Measurements from ENCODE around the gene BTG2.

The BTG2 gene

DNA sequence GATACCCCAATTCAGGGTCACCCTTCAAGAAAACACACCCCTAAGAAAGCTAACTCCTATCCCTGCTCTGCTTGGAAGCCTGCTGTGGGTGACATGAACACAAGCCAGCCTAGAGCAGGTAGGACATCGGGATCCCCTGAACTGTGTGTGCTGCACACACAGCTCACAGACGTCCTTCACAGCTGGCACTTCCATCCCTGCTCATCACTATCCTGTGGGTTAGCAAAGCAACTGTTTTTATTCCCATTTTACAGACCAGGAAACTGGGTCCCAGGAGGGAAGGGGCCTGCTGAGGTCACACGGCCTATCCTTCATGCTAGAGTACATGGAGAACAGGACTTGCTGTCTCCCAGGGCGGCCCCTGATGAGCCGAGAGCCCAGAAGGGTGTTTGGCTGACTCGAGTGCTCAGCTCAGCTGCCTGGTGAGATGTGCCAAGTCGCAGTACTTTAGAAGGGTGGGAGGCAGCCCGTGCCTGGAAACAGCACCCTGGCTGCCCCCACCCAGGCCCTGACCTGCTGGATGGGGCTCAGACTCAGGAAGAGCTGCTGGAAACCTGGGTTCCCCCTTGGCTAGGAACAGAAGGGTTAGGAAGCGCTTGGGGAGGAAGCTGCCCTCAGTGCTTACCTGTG is 28.3 kb upstream of the BTG2 start:
- no peak for DNase-seq

DNA sequence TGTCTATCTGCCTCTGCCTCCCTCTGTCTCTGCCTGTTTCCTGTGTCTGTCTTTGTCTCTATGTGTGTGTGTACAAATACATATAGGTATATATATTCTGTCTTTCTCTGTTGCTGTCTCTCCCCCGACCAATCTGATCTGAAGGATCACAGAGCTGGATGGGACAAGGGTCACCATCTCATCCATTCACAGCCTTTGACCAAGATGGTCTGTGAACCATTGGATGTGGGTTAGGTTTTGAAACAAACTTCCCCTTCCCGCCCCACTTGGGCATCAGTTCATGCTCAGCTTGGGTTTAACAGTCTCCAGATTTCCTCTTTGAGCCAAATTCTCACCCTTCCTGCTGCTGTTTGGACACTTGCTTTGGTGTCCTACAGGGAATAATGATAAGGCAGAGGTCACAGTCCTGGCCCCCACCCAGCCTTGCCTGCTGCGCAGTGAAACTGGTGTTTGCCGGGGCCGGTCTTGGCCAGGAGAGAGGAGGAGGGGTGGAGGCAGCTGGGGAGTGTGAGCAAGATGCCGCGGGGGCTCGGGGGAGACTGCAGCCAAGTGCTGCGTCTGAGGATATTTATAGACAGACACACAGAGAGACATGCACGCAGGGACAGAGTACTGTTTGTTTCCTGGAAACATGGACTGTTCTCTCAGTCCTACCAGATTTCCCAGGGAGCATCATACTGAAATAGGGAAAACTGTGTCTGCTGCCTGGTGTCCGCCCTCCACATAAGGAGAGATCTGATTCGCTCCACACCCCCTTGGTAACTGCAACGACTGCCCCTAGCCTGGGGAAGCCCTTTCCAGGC is 27.0 kb upstream of the BTG2 start:
- DNase-seq: peak; percentile 53

DNA sequence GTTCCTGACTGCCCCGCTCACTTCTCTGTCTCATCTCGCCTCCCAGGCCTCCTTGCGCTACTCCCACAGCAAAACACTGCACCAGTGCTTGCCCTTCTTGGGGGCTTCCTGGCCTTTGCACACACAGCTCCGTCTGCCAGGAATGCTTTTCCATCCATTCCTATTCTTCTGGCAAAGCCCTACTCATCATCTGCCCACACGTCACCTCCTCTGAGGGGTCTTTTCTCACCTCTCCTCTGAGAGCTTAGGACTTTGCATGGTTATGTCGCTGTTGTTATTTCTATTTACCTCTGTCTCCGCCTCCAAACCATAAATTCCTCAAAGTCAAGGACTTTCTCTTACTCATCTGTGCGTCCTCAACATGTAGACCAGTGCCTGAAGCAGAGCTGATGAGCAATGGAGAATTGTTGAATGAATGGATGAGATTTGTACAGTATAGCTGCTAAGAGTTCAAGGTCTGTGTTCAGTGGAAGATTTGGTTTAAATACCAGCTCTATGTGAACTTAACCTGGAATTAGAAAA is 26.4 kb upstream of the BTG2 start:
- DNase-seq: no peak

DNA sequence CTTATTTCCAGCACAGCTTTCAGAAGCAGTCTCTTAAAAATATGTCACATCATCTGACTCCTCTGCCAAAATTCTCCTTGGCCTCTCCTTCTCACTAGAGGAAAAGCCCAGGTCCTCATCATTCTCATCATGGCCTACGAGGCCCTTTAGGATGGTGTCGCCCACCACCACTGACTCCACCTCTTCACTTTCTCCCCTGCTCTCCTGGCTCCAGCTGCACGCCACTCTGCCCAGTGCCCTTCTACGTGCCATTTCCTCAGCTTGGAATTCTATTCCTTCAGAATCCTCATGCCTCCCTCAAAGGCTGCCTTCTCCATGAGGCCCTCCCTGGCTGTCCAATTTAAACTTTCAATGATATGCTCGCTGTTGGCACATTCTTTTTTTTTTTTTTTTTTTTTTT is 25.3 kb upstream of the BTG2 start:
- DNase-seq: no peak

DNA sequence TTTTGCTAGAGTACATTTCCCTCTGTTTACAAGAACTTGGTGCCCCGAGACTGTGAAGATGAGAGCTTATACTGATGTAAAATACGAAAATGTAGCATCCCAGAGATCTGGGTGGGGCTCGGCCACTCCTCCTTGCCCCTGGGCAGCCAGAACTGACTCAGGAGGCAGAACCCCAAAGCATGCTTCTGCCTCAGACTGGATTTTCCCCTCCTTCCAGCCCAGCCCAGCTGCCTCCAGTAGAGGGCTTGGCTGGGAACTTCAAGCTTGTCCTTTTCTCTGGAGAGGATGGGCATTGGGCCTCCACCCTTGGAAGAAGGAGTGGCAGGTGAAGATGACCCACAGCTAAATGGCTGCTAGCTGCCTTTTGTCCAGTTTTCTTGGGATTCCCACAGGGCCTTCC is 24.3 kb upstream of the BTG2 start:
- DNase-seq: peak; percentile 56

DNA sequence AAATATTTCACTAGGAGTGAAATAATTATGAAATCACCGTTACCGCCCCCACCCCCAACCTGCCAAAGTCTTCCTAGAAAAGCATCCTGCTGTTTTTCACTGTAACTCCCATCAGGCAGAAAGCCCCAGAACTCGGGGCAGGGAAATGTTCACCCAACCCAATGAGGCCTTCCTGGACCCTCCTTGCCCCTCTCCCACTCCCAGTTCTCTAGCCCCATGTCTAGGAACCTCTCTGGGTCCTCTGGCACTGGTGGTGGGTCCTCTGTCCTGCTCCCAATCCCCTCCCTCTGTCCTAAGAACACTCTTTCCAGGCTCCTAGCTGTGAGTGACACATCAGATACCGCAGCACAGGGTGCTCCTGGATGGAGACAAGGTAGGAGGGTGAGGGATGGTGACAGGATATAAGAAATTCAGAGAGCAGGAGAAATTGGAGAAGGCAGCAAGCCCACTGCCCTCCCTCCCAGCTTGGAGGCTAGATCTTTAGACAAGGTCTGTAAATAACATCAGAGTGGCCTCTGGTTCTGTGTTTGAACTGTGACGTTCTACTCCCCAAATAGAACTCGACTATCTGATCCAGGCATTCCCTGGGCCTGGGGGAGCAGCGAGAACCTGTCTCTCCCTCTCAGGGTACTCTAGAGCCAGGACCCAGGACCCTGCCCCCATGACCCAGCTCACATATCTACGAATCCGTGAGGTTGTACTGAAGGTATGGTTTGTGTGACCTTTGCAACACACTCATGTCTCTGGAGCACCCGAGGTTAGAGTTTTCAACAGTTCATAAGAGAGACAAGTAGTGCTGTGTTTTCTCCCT is 23.3 kb upstream of the BTG2 start:
- DNase-seq: no peak

DNA sequence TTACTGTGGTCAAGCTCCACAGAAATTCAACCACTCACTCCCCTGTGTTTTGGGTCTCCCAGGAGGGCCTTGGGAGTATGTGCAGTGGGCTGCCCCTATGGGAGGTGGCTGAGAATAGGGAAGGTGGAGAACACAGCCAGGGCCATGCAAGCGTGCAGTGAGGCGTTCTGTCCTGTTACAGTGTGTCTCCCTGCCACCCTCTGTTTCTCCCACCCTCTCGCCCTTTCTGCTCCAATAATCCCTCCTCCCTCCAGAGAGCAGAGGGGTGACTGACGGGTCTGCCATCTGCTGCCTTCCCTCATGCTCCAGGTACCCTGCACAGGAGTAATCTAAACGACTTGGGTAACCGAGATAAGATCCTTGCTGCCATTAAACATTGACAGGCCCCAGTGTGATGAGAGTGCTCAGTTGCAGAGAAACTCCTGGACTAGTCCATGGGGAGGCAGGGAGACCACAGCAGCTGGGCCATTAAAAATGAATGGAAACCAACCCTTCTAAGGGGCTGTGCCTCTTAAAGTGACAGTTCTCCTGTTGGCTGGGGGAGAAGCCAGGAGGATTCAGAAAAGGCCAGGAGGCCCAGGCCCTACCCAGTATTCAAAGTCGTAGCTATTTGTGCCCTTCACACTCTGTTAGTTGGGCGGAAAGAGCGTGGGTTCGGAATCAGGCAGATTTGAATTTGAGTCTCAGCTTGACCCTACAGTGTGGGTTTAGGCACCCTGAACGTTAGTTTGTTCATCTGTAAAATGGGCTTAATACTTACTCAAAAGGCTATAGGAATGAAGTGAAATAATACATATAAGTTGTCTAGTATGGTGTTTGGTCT is 22.4 kb upstream of the BTG2 start:
- DNase-seq: no peak

DNA sequence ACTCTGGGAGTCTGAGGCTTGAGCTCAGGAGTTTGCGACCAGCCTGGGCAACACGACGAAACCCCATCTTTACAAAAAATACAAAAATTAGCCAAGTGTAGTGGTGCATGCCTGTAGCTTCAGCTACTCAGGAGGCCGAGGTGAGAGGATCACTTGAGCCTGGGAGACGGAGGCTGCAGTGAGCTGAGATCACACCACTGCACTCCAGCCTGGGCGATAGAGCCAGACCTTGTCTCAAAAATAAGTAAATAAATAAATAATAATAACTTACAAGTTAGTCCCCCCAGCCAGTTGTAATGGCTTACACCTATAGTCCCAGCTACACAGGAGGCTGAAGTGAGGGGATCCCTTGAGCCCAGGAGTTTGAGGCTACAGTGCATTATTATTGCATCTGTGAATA is 21.7 kb upstream of the BTG2 start:
- no peak for DNase-seq

DNA sequence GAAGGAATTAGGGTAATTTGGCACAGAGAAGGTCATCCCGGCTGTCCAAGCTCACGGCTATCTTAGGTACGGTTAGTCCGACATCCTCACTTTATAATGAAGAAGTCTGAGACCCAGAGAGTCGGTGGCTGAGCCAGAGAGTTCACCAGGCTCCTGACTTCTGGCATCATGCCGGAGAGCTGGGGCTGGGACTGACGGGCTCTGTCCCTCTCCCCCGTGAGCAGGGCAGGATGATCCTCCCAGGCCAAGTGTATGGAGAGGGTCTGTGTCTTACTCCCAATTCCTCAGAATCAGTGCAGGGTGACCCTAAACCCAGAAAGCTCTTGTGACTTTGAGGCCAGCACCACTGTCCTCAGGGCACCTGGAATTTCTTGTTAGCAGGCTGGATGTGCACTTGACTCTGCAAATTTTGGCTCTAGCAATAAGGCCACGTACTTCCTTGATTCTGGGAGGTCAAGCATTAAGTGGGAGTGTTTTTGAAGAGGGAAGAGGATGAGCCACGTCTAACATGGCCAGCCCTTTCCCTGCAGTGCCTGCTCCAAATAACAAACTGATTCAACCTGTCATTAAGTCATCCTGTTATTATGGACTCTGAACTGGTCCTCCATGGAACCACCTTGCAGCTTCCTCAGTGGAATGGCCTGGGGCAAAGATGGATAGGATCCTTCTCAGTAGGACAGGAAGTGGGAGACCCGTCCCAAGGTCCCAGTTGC is 20.8 kb upstream of the BTG2 start:
- no peak for DNase-seq

DNA sequence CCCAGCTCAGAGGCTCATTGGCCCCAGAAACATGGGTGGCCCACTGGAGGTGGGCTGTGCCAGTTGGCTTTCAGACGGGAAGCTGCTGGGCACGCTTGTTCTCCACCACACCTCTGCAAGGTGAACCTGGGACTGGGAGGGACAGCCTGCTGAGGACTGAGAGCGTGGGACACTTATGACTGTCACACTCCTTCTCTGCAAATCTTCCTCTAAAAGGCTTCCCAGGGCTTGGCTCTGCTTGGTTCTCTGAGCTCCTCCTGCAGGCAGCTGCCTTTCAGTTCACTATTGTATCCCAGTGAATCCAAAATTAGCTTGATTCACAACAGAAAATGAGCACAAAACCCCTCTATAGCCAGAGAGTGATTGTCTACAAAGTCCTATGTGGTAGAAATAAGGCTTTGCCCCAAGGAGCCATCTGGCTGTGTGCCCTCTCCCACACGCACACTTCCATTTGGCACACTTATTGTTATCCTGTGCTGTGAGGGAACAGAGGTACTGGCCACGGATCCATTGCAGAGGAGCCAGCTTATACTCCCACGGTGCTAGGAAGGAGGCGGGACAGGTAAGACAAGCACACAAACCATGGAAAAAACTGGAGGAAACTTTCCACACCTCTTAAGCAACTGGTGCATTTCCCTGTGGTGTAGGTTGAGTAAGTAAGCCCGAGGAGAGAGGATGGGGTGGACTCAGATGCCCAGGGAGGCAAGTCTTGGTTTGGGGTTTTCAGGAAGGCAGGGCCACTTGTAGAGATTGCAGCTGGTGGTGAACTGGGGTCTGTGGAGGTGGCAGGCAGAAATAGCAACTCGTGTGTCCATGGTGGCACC is 18.9 kb upstream of the BTG2 start:
- DNase-seq: peak; percentile 68

DNA sequence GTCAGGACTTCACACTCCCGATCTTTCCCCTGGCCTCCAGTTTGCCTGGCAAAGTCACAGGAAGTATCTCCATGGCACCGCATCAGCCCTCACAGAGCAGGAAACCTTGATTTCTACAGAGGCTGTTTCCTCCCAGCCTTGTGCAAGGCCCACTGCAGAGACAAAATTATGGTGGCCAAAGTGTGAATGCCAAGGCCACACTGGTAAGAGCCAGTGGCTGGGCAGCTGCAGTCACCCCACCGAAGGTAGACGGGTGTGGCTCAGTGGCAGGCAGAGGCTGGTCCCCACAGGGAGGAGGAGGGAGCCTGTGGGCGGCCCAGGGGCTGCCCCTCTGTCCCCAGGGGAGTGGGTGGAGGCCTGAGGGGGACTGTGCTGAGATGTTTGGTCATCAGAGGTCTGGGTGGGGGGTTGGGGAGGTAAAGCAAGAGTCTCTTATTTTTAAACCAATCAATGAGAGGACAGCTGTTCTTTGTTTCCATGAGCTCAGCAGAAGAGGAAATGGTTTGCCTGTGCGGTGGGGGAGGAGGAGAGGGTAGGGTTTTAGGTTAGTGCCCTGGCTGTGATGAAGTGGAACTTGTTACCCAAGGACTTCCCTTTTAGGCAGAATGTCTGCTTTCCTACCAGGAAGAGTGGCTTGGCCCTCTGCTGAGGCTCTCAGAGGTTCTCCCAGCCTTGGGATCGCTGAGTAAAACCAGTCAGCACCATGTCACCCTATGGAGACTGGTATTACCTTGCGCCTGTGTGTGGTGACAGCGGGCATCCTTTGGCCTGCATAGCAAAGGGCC is 18.0 kb upstream of the BTG2 start:
- peak; percentile 96 for DNase-seq

DNA sequence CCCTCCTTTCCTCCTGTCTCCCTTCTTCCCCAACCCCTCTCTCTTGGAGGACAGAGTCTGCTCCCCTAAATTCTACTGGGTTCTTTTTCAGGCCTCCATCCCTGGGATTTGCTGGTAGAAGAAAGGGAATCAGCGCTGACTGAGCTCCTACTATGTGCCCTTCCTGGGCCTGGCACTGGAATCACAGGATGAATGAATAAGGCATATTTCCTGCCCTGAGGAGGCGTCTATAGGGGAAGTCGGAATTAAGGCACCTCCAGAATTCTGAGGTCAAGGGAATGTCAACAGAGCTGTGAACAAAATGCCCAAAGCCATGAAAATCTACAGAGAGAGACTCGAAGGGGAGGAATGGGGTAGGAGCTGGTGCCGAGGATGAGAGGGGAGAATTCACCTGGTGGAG is 17.4 kb upstream of the BTG2 start:
- DNase-seq: peak; percentile 34

DNA sequence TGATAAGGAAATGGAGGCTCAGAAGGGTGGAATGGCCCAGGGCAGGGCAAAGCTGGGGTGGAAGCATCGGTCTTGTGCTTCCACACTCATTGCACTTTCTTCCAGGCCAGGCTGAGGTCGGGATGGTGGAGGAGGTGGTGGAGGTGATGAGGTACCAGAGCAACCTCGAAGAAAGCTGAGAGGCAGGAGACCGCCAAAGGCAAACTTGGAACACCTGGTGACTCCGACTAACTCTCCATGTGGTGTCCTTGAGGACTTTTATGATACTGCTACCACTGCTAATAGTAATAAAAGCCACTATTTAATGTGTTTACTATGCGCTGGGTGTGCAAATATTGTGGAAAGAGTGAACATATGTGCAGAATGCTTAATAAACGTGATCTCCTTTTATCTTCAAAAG is 16.9 kb upstream of the BTG2 start:
- DNase-seq: no peak

DNA sequence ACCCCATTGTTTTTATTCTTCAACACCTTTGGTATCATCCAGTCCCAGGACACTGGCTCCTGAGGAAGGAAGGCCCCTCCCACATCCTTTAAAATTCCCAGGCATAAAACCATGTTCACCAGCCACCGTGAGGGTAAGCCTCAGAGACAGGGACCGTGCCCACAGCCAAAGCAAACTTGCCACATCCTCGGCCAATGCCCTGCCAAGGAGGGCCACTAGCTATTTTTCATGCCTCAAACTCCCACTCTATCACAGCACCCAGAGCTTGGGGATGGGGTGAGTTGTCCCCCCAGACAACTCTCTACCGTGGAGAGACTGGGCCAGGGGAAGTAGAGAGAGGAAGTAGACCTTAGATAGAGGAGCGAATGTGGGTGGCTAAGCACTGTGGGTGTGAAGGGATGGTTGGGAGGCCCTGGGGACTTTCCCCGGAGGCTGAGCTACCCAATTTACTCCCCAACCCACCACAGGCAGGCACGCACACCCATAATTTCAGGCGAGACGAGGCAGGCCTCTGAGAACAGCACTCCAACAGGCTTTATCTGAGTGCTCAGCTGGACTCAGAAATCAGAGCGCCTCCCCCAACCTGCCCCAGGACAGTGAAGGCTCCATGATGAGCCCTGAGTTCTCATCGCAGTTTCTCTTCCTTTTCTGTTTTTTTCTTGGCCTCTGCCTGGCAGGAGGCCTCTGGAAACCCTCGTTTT is 15.9 kb upstream of the BTG2 start:
- peak; percentile 97 for DNase-seq

DNA sequence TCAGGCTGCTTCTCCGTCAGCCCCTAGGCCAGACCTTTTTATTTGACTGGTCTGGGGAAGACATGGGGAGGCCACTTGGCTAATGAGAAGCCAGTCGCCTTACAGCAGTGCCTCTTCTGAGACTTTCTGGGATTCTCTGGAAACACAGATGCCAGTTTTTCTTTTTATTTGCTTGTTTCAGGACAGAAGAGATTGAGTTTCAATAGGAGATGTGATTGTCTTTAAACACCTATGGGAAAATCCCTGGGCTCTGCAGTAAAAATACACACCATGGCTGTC is 15.4 kb upstream of the BTG2 start:
- no peak for DNase-seq

DNA sequence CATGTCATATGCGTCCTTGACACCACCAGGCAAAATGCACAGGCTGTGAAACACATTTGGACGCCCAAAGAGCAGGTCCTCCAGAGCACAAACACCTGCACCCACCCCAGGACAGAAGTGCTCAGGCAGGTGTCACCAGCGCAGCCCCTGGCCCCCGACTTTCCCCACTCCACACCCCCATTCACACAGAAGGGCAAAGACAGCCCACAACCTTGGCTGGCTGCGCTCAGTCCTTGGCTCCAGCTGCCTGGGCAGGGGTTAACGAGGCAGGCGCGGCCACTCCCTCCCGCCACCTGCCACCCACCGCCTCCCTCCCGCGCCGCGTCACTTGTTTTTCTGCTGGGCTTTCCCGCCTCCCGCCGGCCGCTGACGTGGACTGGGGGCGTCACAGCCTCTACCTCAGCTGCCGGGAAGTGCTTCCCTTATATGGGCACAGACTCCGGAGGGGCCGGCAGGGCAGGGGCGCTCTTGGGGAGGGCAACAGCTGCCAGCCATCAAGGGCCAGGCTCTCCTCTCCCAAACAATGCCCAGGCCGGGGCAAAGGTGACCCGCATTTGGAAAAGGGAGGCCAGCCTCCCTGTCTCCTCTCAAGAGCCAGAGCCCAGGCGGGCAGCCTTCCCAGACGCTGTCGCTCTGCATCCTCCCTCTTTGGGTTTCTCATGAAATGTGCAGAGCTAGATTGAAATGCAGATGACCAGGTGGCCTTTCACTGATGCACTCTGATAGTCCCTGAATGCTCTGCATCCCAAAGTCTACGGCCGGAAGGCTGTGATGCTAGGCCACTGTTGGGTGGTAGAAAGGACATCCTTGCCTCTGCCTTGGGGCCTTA is 14.8 kb upstream of the BTG2 start:
- DNase-seq: peak; percentile 95

DNA sequence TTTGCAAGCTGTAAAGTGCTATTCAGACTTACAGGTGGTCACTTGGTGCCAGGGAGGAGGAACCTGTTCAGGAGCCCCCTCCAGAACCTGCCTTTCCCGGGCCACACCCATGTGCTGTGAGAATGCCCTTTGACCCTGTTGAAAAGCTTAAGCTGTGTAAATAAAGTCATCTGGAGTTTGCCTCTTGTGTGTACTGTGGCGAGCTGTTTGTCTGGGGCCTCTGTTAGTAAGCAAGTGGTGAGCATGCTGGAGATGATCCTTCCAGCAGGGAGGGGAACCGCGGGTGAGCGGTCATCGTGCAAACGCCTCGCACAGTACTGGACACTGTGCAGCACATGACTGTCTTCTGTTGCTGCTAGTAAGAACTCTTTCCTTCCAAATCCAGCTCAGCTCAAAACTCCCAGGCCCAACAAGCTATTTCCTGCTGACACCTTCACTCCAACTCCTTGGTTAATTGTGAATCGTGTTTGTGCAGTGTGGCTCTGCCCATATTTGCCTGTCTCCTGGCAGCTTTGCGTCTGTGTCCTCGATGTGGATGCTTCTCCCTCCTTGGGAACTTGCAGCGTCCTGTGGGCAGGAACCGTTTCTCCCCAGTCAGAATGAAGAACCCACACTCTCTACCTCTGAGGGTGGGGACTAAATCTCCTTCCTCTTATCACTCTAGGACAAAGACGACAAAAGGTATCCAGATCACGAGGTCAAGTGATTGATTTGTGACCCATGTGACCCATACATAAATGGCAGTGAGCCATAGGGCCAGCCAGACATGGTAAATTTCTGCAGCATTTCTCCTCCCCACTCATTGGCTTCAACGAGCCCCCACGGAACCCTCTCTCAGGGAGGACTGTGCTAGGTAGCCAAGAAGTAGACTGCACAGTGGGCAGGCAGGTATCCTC is 13.9 kb upstream of the BTG2 start:
- no peak for DNase-seq

DNA sequence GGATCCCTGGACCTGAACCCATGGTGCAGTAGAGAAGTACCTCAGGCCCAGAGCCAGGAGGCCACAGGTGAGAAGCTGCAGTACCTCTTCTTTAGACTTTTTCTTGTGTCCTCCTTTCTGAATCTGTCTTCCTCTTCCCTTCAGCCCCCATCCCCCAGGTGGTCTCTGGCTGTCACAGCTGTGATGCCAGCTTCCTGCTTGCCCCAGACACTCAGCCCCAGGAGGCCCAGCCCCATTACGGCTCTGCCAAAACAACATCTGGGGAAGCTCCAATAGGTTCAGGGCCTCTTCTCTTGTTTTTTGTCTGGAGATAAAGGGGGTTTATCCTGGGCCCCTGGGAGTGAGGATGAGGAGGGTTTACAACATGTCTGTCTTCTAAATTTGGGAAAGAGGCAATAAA is 9.5 kb upstream of the BTG2 start:
- DNase-seq: no peak
